ENCODE results near the gene SETD3. TPM values are rescaled to one million over a fixed set of nuclear protein-coding genes. Genes with fewer than 3 reads are reported as not detected.
A peak's percentile ranks its signal among the peaks of the same experiment; 100 is the strongest.

SETD3 gene
- total RNA-seq, 1 experiment from 2014 or later: 46.8 TPM

- Histone ChIP-seq H3K9ac (ENCODE audit: low read length) (no peak overlapping the region), H3K27me3 (ENCODE audit: low read length) (no peaks in the 10 kb centered on the region), H3K9me3 (ENCODE audit: low read length) (no peaks in the 10 kb centered on the region), H2AFZ (ENCODE audit: low read length) (no peak overlapping the region), H3K4me3 (ENCODE audit: low read length) (no peak overlapping the region), H3F3A (ENCODE audit: low read length, unreplicated experiment) (no peaks in the 10 kb centered on the region), H3K36me3 (ENCODE audit: low read depth, low read length) (peaks cover 33% of the 10 kb centered on the region), H3K79me2 (ENCODE audit: low read length) (no peaks in the 10 kb centered on the region), H4K20me1 (ENCODE audit: low read length) (no peaks in the 10 kb centered on the region), H3K4me1 (ENCODE audit: insufficient read depth, low read length) (no peaks in the 10 kb centered on the region), H3K4me2 (ENCODE audit: low read length) (no peak overlapping the region), H3K27ac (ENCODE audit: low read length) (no peak overlapping the region), H3K9me2 (replicated peaks; ENCODE audit: low read length) (no peaks in the 10 kb centered on the region)
- TF ChIP-seq CTCF (conservative IDR thresholded peaks at IDR 0.05; ENCODE audit: low read depth, low read length): no peak
- CTCF ChIA-PET: no interaction called here
- BruUV-seq (replicated peaks): TSS peak; percentile 20
- DNase-seq (no peak), ATAC-seq (no peak)
- intact Hi-C loops (cut with micrococcal nuclease): no loop called here
- POLR2A ChIA-PET (ENCODE audit: unreplicated experiment): no interaction called here
These were observed 31.4 kb upstream of the SETD3 start for GRCh38 chr14:99512110-99512449.

DNA sequence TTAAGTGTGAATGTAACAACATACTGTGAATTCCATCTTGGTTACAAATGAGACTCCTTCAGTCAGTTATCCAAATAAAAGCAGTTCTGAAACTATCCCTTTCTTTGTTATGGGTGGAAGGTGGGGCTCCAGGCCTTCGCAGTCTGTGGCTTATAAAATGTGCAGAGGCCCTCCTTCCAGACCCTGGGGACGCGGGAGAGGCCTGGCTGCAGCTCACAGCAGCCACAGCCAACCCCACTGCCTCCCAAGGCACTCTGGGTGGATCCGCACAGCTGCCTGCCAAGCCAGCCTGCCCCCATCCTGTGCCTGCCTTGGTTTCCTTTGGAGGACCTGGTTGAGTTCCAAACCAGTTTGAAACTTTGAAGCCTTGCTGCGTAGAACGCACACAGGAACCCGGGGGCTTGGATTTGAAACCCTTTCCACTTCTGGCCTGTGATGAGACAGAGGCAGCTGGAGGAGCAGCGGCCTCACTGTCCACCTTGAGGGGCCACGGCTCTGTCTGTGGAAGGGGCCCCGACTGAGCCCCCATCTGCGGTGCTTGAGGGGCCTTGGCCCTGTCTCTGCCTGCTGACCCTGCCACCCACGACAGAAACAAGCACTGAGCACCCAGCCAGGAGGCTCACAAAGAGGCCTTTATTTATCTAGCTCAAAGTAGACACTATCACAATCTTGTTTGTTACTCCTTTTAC lies 30.9 kb upstream of the SETD3 start:
- DNase-seq: no peak
- intact Hi-C loops (cut with micrococcal nuclease): no loop called here
- BruUV-seq (replicated peaks): no TSS peak

More for the DNA sequence above, 30.9 kb upstream of the SETD3 start:
- CTCF ChIA-PET: no interaction called here
- Histone ChIP-seq H4K20me1 (ENCODE audit: low read length) (no peaks in the 10 kb centered on the region), H3K27me3 (ENCODE audit: low read length) (no peaks in the 10 kb centered on the region), H3K4me2 (ENCODE audit: low read length) (no peak overlapping the region), H3K9ac (ENCODE audit: low read length) (no peak overlapping the region), H3K9me3 (ENCODE audit: low read length) (no peaks in the 10 kb centered on the region), H3K79me2 (ENCODE audit: low read length) (no peaks in the 10 kb centered on the region), H3K27ac (ENCODE audit: low read length) (no peak overlapping the region), H3K4me3 (ENCODE audit: low read length) (no peak overlapping the region), H3K4me1 (ENCODE audit: insufficient read depth, low read length) (no peaks in the 10 kb centered on the region), H3K36me3 (ENCODE audit: low read depth, low read length) (peaks cover 38% of the 10 kb centered on the region), H2AFZ (ENCODE audit: low read length) (no peak overlapping the region), H3F3A (ENCODE audit: low read length, unreplicated experiment) (no peaks in the 10 kb centered on the region), H3K9me2 (replicated peaks; ENCODE audit: low read length) (no peaks in the 10 kb centered on the region)
- TF ChIP-seq EZH2phosphoT487 (IDR thresholded peaks at IDR 0.05; ENCODE audit: borderline replicate concordance, low read length): no peak
- TF ChIP-seq EZH2 (IDR thresholded peaks at IDR 0.05; ENCODE audit: low read length, unreplicated experiment): no peak
- TF ChIP-seq CTCF (conservative IDR thresholded peaks at IDR 0.05; ENCODE audit: low read depth, low read length): no peak
- peak; percentile 23; the same call in 1 of the 2 replicates for ATAC-seq
- POLR2A ChIA-PET (ENCODE audit: unreplicated experiment): no interaction called here
